Measurements from ENCODE around the gene KRTAP19-5.

DNA sequence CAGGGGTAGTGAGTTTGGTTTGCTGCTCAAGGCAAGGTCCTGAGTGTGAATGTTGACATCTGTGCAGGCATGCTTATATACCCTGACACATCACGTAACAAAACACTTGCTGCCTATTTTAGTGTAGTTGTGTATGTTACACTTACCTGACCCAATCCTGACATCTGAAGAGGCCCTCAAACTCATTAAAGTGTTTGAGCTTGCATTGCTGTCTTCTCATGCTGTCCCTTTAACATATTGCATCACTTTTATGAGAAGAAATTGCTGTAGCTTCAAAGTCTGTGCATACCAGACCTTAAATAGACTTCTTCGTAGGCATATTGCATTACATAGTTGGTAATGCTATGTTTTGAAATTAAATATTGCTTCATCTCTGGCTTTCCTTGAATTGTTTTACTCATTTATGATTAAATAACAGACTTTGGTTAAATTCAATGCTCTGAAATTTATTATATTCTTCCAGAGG lies 9.9 kb downstream of the KRTAP19-5 start, which contains the start of gene KRTAP19-3:
- TF ChIP-seq SIN3A (IDR thresholded peaks at IDR 0.05; ENCODE audit: borderline replicate concordance, insufficient read depth, low read length) (no peak), FOXP2 (optimal IDR thresholded peaks at IDR 0.05; ENCODE audit: borderline replicate concordance, extremely low read depth, extremely low read length, insufficient read depth) (no peak)
